ENCODE measurements around the gene CDC42SE2. TPM values are rescaled to one million over a fixed set of nuclear protein-coding genes. Genes with fewer than 3 reads are reported as not detected.
"Not testable (repeated sequence)": the region's sequence is repeated elsewhere in the genome, so short reads cannot be mapped to it uniquely, and the experiment has no call there.

The CDC42SE2 gene
- total and polyA plus RNA-seq, 2 donors from 2014 or later = 24.8 to 90.7 TPM

DNA sequence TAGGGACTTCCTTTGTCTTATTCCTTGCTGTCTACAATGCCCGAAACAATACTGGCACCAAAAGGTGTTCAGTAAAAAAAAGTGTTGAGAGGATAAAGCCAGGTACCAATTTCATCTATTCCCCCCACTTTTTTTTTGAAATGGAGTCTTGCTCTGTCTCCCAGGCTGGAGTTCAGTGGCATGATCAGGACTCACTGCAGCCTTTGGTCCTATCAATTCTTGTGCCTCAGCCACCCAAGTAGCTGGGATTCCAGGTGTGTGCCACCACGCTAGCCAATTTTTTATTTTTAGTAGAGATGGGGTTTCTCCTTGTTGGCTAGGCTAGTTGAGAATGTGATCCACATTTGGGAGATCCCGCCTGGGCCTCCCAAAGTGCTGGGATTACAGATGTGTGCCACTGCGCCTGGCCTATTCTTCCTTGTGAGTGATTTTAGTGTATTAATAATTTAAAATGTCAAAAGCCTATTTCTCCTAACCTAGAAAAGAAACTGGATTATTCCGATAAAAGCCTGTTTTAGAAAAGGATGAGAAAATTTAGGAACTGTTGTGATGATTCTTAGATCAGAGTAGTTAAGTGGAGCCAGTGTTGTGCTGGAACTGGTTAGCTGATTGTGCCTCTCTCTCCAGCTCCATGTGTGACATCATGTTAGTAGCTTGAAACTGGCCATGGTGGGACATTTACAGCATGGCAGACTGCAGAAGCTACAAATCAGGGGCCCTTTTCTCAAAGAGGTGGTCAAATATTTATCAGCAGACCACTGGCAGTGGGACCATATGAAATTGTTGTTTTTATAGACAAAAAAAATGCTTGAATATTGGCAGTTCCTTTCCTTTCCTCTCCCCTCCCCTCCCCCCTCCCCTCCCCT, 14.3 kb downstream of the CDC42SE2 start:
- Histone ChIP-seq H3K9ac (ENCODE audit: low read length in 3 of 3) (no peak overlapping the region), H3K36me3 (ENCODE audit: control insufficient read depth in 2 of 3, insufficient read depth in 3 of 3, low read length in 3 of 3) (no peaks in the 10 kb centered on the region), H3K4me1 (ENCODE audit: control insufficient read depth in 2 of 3, insufficient read depth in 2 of 3, low read depth in 1 of 3, low read length in 3 of 3) (peaks cover 0 to 11% (median 2%) of the 10 kb centered on the region in 3 donors), H3K27me3 (ENCODE audit: control insufficient read depth, insufficient read depth, low read length) (no peaks in the 10 kb centered on the region), H3K27ac (ENCODE audit: low read depth in 2 of 2, low read length in 2 of 2) (no peak overlapping the region), H3K9me3 (ENCODE audit: control insufficient read depth in 2 of 3, insufficient read depth in 1 of 3, low read length in 3 of 3) (no peaks in the 10 kb centered on the region), H3K4me3 (ENCODE audit: low read length in 3 of 3) (no peak overlapping the region)
- intact Hi-C loops (cut with DNase I) = no loop called here
- TF ChIP-seq, protein P1, sequence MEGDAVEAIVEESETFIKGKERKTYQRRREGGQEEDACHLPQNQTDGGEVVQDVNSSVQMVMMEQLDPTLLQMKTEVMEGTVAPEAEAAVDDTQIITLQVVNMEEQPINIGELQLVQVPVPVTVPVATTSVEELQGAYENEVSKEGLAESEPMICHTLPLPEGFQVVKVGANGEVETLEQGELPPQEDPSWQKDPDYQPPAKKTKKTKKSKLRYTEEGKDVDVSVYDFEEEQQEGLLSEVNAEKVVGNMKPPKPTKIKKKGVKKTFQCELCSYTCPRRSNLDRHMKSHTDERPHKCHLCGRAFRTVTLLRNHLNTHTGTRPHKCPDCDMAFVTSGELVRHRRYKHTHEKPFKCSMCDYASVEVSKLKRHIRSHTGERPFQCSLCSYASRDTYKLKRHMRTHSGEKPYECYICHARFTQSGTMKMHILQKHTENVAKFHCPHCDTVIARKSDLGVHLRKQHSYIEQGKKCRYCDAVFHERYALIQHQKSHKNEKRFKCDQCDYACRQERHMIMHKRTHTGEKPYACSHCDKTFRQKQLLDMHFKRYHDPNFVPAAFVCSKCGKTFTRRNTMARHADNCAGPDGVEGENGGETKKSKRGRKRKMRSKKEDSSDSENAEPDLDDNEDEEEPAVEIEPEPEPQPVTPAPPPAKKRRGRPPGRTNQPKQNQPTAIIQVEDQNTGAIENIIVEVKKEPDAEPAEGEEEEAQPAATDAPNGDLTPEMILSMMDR (IDR thresholded peaks at IDR 0.05; ENCODE audit: borderline replicate concordance, extremely low read depth, insufficient read depth) = no peak
- no peak for FAIRE-seq
- no peak for DNase-seq

DNA sequence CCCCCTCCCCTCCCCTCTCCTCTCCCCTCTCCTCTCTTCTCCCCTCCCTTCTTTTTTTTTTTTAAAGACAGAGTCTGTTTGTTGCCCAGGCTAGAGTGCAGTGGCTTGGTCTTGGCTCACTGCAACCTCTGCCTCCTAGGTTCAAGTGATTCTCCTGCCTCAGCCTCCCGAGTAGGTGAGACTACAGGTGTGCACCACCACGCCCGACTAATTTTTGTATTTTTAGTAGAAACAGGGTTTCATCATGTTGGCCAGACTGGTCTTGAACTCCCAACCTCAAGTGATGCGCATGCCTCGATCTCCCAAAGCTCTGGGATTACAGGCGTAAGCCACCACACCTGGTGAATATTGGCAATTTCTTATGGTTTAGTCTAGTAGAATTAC, 14.9 kb downstream of the CDC42SE2 start:
- DNase-seq; FAIRE-seq; intact Hi-C loops (cut with DNase I); H3K9me3 ChIP-seq (ENCODE audit: control insufficient read depth in 2 of 3, insufficient read depth in 1 of 3, low read length in 3 of 3); H3K4me3 ChIP-seq (ENCODE audit: low read length in 3 of 3); H3K27me3 ChIP-seq (ENCODE audit: control insufficient read depth, insufficient read depth, low read length); H3K36me3 ChIP-seq (ENCODE audit: control insufficient read depth in 2 of 3, insufficient read depth in 3 of 3, low read length in 3 of 3); H3K9ac ChIP-seq (ENCODE audit: low read length in 3 of 3); H3K27ac ChIP-seq (ENCODE audit: low read depth in 2 of 2, low read length in 2 of 2): not testable (repeated sequence)
- H3K4me1 ChIP-seq (ENCODE audit: control insufficient read depth in 2 of 3, insufficient read depth in 2 of 3, low read depth in 1 of 3, low read length in 3 of 3) = peaks cover 0 to 11% (median 2%) of the 10 kb centered on the region in 3 donors

DNA sequence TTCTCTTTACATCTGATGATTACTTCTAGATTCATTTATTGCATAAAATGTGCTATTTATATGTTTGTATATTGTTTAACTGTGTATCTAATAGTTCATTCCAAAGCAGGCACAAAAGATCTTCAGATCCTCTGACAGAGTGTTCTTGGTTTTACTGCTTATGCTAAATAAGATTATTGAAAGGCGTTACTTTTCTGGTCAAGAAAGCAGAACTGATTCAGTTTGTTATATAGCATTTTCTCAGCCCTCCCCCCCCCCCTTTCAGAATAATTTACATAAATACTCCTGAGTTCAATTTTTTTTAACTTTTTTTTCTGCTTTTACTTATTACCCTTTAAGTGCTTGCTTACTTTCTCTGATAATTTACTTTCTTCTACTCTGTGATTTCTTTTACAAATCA, 15.4 kb downstream of the CDC42SE2 start:
- no peak overlapping the region for H3K4me3 ChIP-seq (ENCODE audit: low read length in 3 of 3)
- no peak for FAIRE-seq
- no peak overlapping the region for H3K9ac ChIP-seq (ENCODE audit: low read length in 3 of 3)
- intact Hi-C loops (cut with DNase I) = no loop called here
- H3K36me3 ChIP-seq (ENCODE audit: control insufficient read depth in 2 of 3, insufficient read depth in 3 of 3, low read length in 3 of 3) = no peaks in the 10 kb centered on the region
- H3K27me3 ChIP-seq (ENCODE audit: control insufficient read depth, insufficient read depth, low read length) = no peaks in the 10 kb centered on the region
- peaks cover 0 to 11% (median 2%) of the 10 kb centered on the region in 3 donors for H3K4me1 ChIP-seq (ENCODE audit: control insufficient read depth in 2 of 3, insufficient read depth in 2 of 3, low read depth in 1 of 3, low read length in 3 of 3)
- TF ChIP-seq, protein P1 (IDR thresholded peaks at IDR 0.05; ENCODE audit: borderline replicate concordance, extremely low read depth, insufficient read depth) = no peak
- H3K27ac ChIP-seq (ENCODE audit: low read depth in 2 of 2, low read length in 2 of 2) = no peak overlapping the region
- no peak for DNase-seq
- H3K9me3 ChIP-seq (ENCODE audit: control insufficient read depth in 2 of 3, insufficient read depth in 1 of 3, low read length in 3 of 3) = no peaks in the 10 kb centered on the region

DNA sequence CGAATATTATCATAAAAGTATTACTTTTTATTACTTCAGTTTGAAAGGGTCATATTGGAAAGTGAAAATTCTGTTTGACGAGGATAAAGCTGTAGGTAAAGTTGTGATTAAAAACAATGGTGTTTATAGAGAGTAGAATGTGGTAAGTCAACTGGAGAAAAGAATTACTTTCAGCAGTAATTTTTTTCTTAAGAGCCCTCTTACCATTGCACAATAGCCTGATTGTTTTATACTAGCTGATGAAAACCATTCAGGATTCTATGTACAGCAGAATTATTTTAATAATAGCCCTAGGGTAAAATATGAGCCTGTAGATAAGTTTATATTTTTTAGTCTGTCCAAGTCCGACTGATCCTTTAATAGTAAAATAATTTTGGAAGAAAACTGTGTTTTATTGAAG, 16.6 kb downstream of the CDC42SE2 start:
- no peak overlapping the region for H3K27ac ChIP-seq (ENCODE audit: low read depth in 2 of 2, low read length in 2 of 2)
- H3K36me3 ChIP-seq (ENCODE audit: control insufficient read depth in 2 of 3, insufficient read depth in 3 of 3, low read length in 3 of 3) = no peaks in the 10 kb centered on the region
- H3K9ac ChIP-seq (ENCODE audit: low read length in 3 of 3) = no peak overlapping the region
- no peak for DNase-seq
- no peak overlapping the region for H3K4me3 ChIP-seq (ENCODE audit: low read length in 3 of 3)
- peak; percentile 21 for FAIRE-seq
- peaks cover 0 to 11% (median 2%) of the 10 kb centered on the region in 3 donors for H3K4me1 ChIP-seq (ENCODE audit: control insufficient read depth in 2 of 3, insufficient read depth in 2 of 3, low read depth in 1 of 3, low read length in 3 of 3)
- no peaks in the 10 kb centered on the region for H3K27me3 ChIP-seq (ENCODE audit: control insufficient read depth, insufficient read depth, low read length)
- no peaks in the 10 kb centered on the region for H3K9me3 ChIP-seq (ENCODE audit: control insufficient read depth in 2 of 3, insufficient read depth in 1 of 3, low read length in 3 of 3)
- TF ChIP-seq, protein P1 (IDR thresholded peaks at IDR 0.05; ENCODE audit: borderline replicate concordance, extremely low read depth, insufficient read depth) = no peak
- intact Hi-C loops (cut with DNase I) = no loop called here

Data from kidney (tissue), 14 donors.